Hepatocyte (in vitro differentiated cells): ENCODE measurements around the gene PLEKHB2. TPM values are rescaled to one million over a fixed set of nuclear protein-coding genes. Genes with fewer than 3 reads are reported as not detected.

Experiments used
- DNase-seq: peaks from one replicate; pipeline ENCODE4 v3.0.0-alpha.2; 2016; ENCODE audit warnings: low spot score
- H2AFZ ChIP-seq: fragments of 200-600 bp; sonication (generic); 2 replicates; pipeline ENCODE4 v1.6.0; 2016; ENCODE audit warnings: antibody characterized with exemption, mild to moderate bottlenecking
- H3K27ac ChIP-seq: fragments of 200-600 bp; sonication (generic); 2 replicates; pipeline ENCODE4 v1.5.1; 2016; ENCODE audit warnings: mild to moderate bottlenecking
- H3K27me3 ChIP-seq: fragments of 200-600 bp; sonication (generic); 2 replicates; pipeline ENCODE4 v1.6.1; 2016
- H3K36me3 ChIP-seq: fragments of 200-600 bp; sonication (generic); replicated peaks from 2 replicates; pipeline ENCODE4 v1.5.1; 2016; ENCODE audit warnings: low read depth; ENCODE audit not compliant: insufficient read depth
- H3K4me1 ChIP-seq: fragments of 200-600 bp; sonication (generic); 2 replicates; pipeline ENCODE4 v1.5.1; 2016; ENCODE audit warnings: mild to moderate bottlenecking, moderate library complexity; ENCODE audit not compliant: insufficient read depth
- H3K4me2 ChIP-seq: fragments of 200-600 bp; sonication (generic); 2 replicates; pipeline ENCODE4 v1.6.0; 2016
- H3K4me3 ChIP-seq: fragments of 200-600 bp; sonication (generic); 2 replicates; pipeline ENCODE4 v1.5.1; 2016; ENCODE audit warnings: mild to moderate bottlenecking
- H3K79me2 ChIP-seq: fragments of 200-600 bp; sonication (generic); 2 replicates; pipeline ENCODE4 v1.6.0; 2017; ENCODE audit warnings: mild to moderate bottlenecking
- H3K9me2 ChIP-seq: fragments of 200-600 bp; sonication (generic); replicated peaks from 2 replicates; pipeline ENCODE4 v1.6.0; 2017; ENCODE audit warnings: mild to moderate bottlenecking; ENCODE audit not compliant: insufficient read depth
- H3K9me3 ChIP-seq: fragments of 200-600 bp; sonication (generic); 2 replicates; pipeline ENCODE4 v1.5.1; 2016; ENCODE audit warnings: low read depth, mild to moderate bottlenecking
- H4K20me1 ChIP-seq: fragments of 200-600 bp; sonication (generic); 2 replicates; pipeline ENCODE4 v1.6.0; 2016; ENCODE audit warnings: mild to moderate bottlenecking; ENCODE audit not compliant: insufficient read depth, poor library complexity, severe bottlenecking
- CTCF ChIP-seq: fragments of 200-600 bp; sonication (generic); IDR thresholded peaks from 2 replicates; pipeline ENCODE4 v1.5.1; 2016; ENCODE audit warnings: antibody characterized with exemption, mild to moderate bottlenecking; ENCODE audit not compliant: poor library complexity
- EZH2 ChIP-seq: fragments of 200-600 bp; sonication (generic); IDR thresholded peaks from 2 replicates; pipeline ENCODE4 v1.6.1; 2016; ENCODE audit warnings: antibody characterized with exemption, mild to moderate bottlenecking, borderline replicate concordance
- EZH2phosphoT487 ChIP-seq: fragments of 200-600 bp; sonication (generic); IDR thresholded peaks from one replicate; pipeline ENCODE4 v1.6.1; 2018; ENCODE audit warnings: antibody characterized with exemption, mild to moderate bottlenecking, low read depth, moderate library complexity; ENCODE audit not compliant: unreplicated experiment, severe bottlenecking
- whole genome bisulfite sequencing: methylation state at CpG from one replicate; pipeline ENCODE4 v1.1.6; 2016; ENCODE audit warnings: low lambda C conversion rate; ENCODE audit errors: missing lambda C conversion rate; 5-methylcytosine and 5-hydroxymethylcytosine counted together
- polyA plus RNA-seq: library from polyadenylated mRNA; unstranded; fragments of >200 nt; fragmentation: Nextera tagmentation; extraction: Ambion mirVana; gene quantifications from 2 replicates; pipeline ENCODE4 v1.2.1, GENCODE V29; 2016
- total RNA-seq: library from RNA; depleted of rRNA; stranded (reverse); fragments of >200 nt; gene quantifications from 2 replicates; pipeline ENCODE4 v1.2.3, GENCODE V29; 2014

PLEKHB2 gene
- total and polyA plus RNA-seq, 2 experiments from 2014 or later, result 54.0 to 90.4 TPM

- H3K4me1 ChIP-seq, result peaks cover 5% of the 10 kb centered on the region
- no peaks in the 10 kb centered on the region for H3K36me3 ChIP-seq
- H4K20me1 ChIP-seq, result peaks cover 40% of the 10 kb centered on the region
- peak within 1 kb of the TSS; percentile 98 for H3K27ac ChIP-seq
- H2AFZ ChIP-seq, result peak within 1 kb of the TSS; percentile 79
- no peaks in the 10 kb centered on the region for H3K9me3 ChIP-seq
- WGBS, result 2% methylated on average over 35 of the region's 107 CpGs
- peak; percentile 97 for DNase-seq
- H3K27me3 ChIP-seq, result no peaks in the 10 kb centered on the region
- H3K4me2 ChIP-seq, result peak within 1 kb of the TSS; percentile 87
- H3K4me3 ChIP-seq, result peak within 1 kb of the TSS; percentile 64
- no peaks in the 10 kb centered on the region for H3K9me2 ChIP-seq
- TF ChIP-seq CTCF, result no peak
- no peak for TF ChIP-seq EZH2phosphoT487
- TF ChIP-seq EZH2, result no peak
- H3K79me2 ChIP-seq, result peaks cover 47% of the 10 kb centered on the region
Measured at GRCh38 chr2:131093006-131093695, 12.0 kb upstream of the PLEKHB2 start, which contains the start of gene FAM168B. Gene FAM168B (minus strand): TSS chr2:131093460. CDS start chr2:131082646, 10,814 bp downstream.

GRCh38 chr2:131093696-131094462, 11.3 kb upstream of the PLEKHB2 start:
- H3K4me3 ChIP-seq, result peak overlapping the region; percentile 64
- H3K27me3 ChIP-seq, result no peaks in the 10 kb centered on the region
- peaks cover 5% of the 10 kb centered on the region for H3K4me1 ChIP-seq
- peak overlapping the region; percentile 79 for H2AFZ ChIP-seq
- peak overlapping the region; percentile 87 for H3K4me2 ChIP-seq
- H3K36me3 ChIP-seq, result no peaks in the 10 kb centered on the region
- TF ChIP-seq EZH2phosphoT487, result no peak
- TF ChIP-seq CTCF, result no peak
- DNase-seq, result no peak
- no peaks in the 10 kb centered on the region for H3K9me3 ChIP-seq
- peak overlapping the region; percentile 98 for H3K27ac ChIP-seq
- H4K20me1 ChIP-seq, result peaks cover 33% of the 10 kb centered on the region
- no peaks in the 10 kb centered on the region for H3K9me2 ChIP-seq
- H3K79me2 ChIP-seq, result peaks cover 39% of the 10 kb centered on the region
- 12% methylated on average over 37 of the region's 37 CpGs for WGBS

GRCh38 chr2:131094463-131095281, 10.5 kb upstream of the PLEKHB2 start:
- Histone ChIP-seq H4K20me1 (peaks cover 26% of the 10 kb centered on the region), H3K27me3 (no peaks in the 10 kb centered on the region), H3K4me3 (no peak overlapping the region), H3K9me2 (no peaks in the 10 kb centered on the region), H3K79me2 (peaks cover 31% of the 10 kb centered on the region), H3K27ac (peak overlapping the region; percentile 98), H2AFZ (no peak overlapping the region), H3K9me3 (no peaks in the 10 kb centered on the region), H3K36me3 (no peaks in the 10 kb centered on the region), H3K4me2 (peak overlapping the region; percentile 87), H3K4me1 (peaks cover 5% of the 10 kb centered on the region)
- 81% methylated on average over 22 of the region's 22 CpGs for WGBS
- DNase-seq, result no peak
- TF ChIP-seq EZH2, result no peak
- TF ChIP-seq CTCF, result no peak
- no peak for TF ChIP-seq EZH2phosphoT487
